ENCODE measurements around the gene ZNF311. TPM values are rescaled to one million over a fixed set of nuclear protein-coding genes. Genes with fewer than 3 reads are reported as not detected.
A peak's percentile ranks its signal among the peaks of the same experiment; 100 is the strongest.

ZNF311 gene
- not detected for polyA plus RNA-seq (2012; ENCODE audit: insufficient read depth, insufficient read length)

GRCh38 chr6:29005183-29005885 lies at the start of gene ZNF311:
ZNF311 (minus strand) TSS chr6:29005315; CDS start chr6:29003954, 1,361 bp downstream.
- DNase-seq (ENCODE audit: low read depth, low spot score): no peak
- H3K4me3 ChIP-seq (ENCODE audit: low read length): no peak within 1 kb of the TSS

- H3K4me3 ChIP-seq (ENCODE audit: low read length): no peak overlapping the region
- DNase-seq (ENCODE audit: low read depth, low spot score): no peak
These were observed 46.6 kb upstream of the ZNF311 start for GRCh38 chr6:29051680-29052079.

GRCh38 chr6:29045075-29045474 lies 40.0 kb upstream of the ZNF311 start, which contains the start of gene OR2W1:
OR2W1 (minus strand) TSS chr6:29045175; CDS start chr6:29045175, 0 bp downstream.
- no peak for DNase-seq (ENCODE audit: low read depth, low spot score)
- H3K4me3 ChIP-seq (ENCODE audit: low read length): no peak within 1 kb of the TSS

GRCh38 chr6:29035951-29036350 lies 30.8 kb upstream of the ZNF311 start:
- H3K4me3 ChIP-seq (ENCODE audit: low read length): no peak overlapping the region
- DNase-seq (ENCODE audit: low read depth, low spot score): no peak

- no peak for DNase-seq (ENCODE audit: low read depth, low spot score)
These were observed 23.7 kb upstream of the ZNF311 start for GRCh38 chr6:29028821-29029220.

GRCh38 chr6:29025927-29026585 lies 20.9 kb upstream of the ZNF311 start:
- no peak for DNase-seq (ENCODE audit: low read depth, low spot score)
- no peak overlapping the region for H3K4me3 ChIP-seq (ENCODE audit: low read length)

More at GRCh38 chr6:29028821-29029220, 23.7 kb upstream of the ZNF311 start:
- H3K4me3 ChIP-seq (ENCODE audit: low read length): no peak overlapping the region

- H3K4me3 ChIP-seq (ENCODE audit: low read length): no peak overlapping the region
- no peak for DNase-seq (ENCODE audit: low read depth, low spot score)
These were observed 16.3 kb upstream of the ZNF311 start for GRCh38 chr6:29021434-29021833.

GRCh38 chr6:29019629-29020028 lies 14.5 kb upstream of the ZNF311 start:
- no peak for DNase-seq (ENCODE audit: low read depth, low spot score)

GRCh38 chr6:29017428-29017802 lies 12.3 kb upstream of the ZNF311 start:
- no peak overlapping the region for H3K4me3 ChIP-seq (ENCODE audit: low read length)
- no peak for DNase-seq (ENCODE audit: low read depth, low spot score)

More at GRCh38 chr6:29019629-29020028, 14.5 kb upstream of the ZNF311 start:
- no peak overlapping the region for H3K4me3 ChIP-seq (ENCODE audit: low read length)

GRCh38 chr6:29016559-29017427 lies 11.7 kb upstream of the ZNF311 start:
- H3K4me3 ChIP-seq (ENCODE audit: low read length): peak overlapping the region; percentile 57
- DNase-seq (ENCODE audit: low read depth, low spot score): peak; percentile 76

GRCh38 chr6:29014729-29015608 lies 9.9 kb upstream of the ZNF311 start:
- DNase-seq (ENCODE audit: low read depth, low spot score): no peak
- H3K4me3 ChIP-seq (ENCODE audit: low read length): no peak overlapping the region

GRCh38 chr6:29011276-29011734 lies 6.2 kb upstream of the ZNF311 start:
- peak overlapping the region; percentile 49 for H3K4me3 ChIP-seq (ENCODE audit: low read length)
- DNase-seq (ENCODE audit: low read depth, low spot score): peak; percentile 45

- no peak overlapping the region for H3K4me3 ChIP-seq (ENCODE audit: low read length)
- DNase-seq (ENCODE audit: low read depth, low spot score): no peak
These were observed 4.2 kb upstream of the ZNF311 start for GRCh38 chr6:29009358-29009757.

- no peak for DNase-seq (ENCODE audit: low read depth, low spot score)
These were observed 3.0 kb upstream of the ZNF311 start for GRCh38 chr6:29008089-29008488.

GRCh38 chr6:28996844-28997510 lies 8.1 kb downstream of the ZNF311 start:
- DNase-seq (ENCODE audit: low read depth, low spot score): no peak
- no peak overlapping the region for H3K4me3 ChIP-seq (ENCODE audit: low read length)

More at GRCh38 chr6:29008089-29008488, 3.0 kb upstream of the ZNF311 start:
- H3K4me3 ChIP-seq (ENCODE audit: low read length): no peak overlapping the region

GRCh38 chr6:28995093-28995650 lies 9.9 kb downstream of the ZNF311 start:
- DNase-seq (ENCODE audit: low read depth, low spot score): no peak
- no peak overlapping the region for H3K4me3 ChIP-seq (ENCODE audit: low read length)

- no peak for DNase-seq (ENCODE audit: low read depth, low spot score)
- H3K4me3 ChIP-seq (ENCODE audit: low read length): no peak overlapping the region
These were observed 16.4 kb downstream of the ZNF311 start for GRCh38 chr6:28988536-28989311.
